ENCODE data around the gene GET4.
"Not testable (repeated sequence)": the region's sequence is repeated elsewhere in the genome, so short reads cannot be mapped to it uniquely, and the experiment has no call there.

Gene GET4

DNA sequence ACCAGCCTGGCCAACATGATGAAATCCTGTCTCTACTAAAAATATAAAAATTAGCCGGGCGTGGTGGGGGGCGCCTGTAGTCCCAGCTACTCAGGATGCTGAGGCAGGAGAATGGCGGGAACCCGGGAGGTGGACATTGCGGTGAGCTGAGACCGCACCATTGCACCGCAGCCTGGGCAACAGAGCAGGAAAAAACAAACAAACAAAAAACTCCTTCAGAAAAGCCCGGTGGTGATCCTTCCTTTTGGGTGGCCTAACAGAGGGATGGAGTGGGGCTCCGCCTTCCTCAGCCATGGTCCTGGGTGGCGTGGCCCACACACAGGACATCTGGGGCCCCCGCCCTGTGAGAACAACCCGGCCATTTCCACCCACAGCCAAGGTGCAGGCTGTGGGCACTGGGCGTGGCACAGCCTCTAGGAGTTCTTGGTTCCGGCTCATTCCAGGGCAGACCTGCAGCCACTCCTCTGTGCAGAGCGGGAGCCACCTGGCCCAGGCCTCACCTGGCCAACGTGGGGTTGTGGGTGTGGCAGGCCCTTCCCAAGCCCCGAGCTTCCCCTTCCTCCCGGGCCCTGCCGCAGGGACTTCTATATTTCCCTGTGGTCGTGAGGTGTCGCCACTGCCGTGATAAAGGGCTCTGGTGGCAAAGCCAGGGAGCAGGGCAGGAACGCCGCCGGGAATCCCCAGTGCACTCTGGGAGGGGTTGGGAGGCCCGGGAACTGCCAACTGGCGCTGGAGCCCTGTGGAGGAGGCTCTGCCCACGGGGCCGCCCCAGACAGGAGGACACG is 37.6 kb downstream of the GET4 start:
- H3K4me3 ChIP-seq (ENCODE audit: low read depth, low read length): no peak overlapping the region

DNA sequence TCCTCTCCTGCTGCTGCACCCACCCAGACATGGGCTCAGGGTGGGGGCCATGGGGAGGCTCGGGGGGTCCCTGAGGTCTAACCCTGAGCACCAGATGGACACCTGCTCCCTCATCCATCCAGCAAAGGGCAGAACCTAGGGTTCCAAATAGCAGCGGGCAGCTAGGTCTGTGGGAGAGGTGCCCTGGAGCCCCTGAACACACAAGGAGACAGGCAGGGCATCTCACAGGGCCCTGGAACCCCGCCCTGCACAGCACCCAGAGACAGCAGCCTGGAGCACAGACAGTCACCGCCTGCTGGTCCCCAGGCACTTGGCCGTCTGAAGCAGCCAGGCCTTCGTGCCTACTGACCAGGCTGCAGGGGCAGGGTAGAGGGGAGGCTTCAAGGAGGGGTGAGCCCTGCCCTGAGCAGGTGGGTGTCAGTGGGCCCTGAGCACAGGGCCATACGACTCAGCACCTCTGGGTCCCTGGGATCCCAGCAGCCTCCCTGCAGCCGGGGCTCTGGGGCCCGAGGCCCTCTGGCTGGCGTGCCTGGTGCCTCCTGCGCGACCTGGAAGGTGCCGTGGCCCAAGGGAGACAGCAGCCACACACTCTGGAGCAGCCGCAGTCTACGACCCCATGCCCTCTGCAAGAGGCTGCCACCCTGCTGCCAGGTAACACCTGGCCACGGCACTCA is 38.3 kb downstream of the GET4 start:
- H3K4me3 ChIP-seq (ENCODE audit: low read depth, low read length): no peak overlapping the region

DNA sequence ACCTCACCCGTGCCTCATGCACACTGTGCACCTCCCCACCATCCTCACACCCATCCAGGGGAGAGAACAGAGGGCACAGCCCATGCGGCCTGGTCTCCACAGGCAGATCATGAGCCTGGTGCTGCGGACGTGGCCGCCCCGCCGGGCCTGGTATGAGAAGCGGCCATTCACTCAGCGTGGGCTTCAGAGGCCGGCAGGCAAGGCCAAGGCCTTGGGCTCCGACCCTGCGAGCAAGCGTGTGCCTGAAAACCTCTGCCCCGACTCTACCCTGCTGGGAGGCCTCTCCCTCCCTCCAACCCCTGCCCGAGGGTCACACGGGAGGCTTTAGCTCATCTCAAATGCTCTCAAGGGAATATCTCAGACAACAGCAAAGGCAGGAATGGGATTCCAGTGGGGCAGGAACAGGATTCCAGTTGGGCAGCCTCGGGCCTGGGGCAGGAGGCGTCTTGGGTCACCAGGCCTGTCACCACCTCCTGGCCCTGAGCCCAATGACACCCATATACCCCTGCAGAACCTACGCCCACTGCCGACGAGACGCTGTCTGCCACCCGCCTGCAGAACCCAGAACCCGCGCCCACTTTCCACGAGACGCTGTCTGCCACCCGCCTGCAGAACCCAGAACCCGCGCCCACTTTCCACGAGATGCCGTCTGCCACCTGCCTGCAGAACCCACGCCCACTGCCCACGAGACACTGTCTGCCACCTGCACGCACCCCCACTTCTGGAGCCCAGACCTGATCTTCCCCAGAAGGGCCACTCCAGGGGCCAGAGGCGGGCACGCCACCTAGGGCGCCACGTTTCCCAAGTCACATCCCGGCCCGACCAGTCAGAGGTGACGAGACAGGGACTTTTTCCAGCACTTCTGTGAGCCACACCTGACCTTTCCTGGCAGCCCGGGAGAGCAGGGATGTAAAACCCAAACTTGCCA is 39.2 kb downstream of the GET4 start:
- H3K4me3 ChIP-seq (ENCODE audit: low read depth, low read length): no peak overlapping the region

DNA sequence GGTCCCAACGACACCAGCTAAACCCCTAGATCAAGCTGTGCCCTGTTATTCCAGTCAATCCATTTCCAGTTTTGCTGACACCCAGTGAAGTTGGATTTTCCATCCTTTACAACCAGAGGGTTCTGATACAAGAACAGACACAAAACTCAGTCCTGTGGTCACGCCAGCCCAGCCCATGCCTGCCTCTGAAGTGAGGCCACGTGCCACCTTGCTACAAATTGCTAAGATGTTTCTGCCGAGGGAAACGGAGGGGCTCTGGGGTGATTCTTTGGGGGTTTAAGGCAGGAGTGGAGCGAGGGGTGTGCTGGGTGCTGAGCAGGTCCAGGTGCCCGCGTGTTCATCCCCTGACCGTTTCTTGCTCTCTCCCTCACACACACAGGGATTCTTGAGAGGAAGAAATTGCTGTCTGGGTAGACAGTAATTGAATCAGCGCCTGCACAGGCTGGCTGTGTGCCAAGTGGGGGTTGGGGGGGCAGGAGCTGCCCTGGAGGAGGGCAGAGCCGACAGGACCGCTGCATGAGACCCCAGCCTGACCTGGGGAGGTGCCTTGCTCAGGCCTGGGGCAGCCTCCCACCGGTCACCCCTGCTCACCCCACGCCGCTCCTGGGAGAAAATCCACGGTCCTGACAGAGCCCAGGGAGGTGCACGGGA is 40.1 kb downstream of the GET4 start:
- H3K4me3 ChIP-seq (ENCODE audit: low read depth, low read length): no peak overlapping the region

DNA sequence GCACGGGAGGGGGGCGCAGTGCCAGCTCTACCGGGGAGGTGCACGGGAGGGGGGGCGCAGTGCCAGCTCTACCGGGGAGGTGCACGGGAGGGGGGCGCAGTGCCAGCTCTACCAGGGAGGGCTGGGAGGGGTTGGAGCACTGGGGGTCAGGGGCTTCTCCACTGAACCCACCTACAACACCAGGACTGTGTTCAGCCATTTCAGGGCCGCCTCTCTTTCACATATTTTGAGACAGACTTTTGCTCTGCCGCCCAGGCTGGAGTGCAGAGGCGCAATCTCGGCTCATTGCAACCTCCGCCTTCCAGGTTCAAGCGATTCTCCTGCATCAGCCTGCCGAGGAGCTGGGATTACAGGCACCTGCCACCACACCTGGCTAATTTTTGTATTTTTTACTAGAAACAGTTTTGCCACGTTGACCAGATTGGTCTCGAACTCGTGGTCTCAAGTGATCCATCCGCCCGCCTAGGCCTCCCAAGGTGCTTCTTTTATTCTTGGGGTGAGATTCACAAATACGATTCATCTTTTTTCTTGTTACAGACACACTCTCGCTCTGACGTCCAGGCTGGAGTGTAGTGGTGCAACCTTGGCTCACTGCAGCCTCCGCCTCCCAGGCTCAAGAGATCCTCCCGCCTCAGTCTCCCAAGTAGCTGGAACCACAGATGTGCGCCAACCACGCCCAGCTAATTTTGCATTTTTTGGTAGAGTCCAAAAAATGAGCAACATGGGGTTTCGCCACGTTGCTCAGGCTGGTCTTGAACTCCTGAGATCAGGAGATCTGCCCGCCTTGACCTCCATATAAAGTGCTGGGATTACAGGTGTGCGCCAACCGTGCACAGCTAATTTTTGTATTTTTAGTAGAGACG is 41.1 kb downstream of the GET4 start:
- no peak overlapping the region for H3K4me3 ChIP-seq (ENCODE audit: low read depth, low read length)

DNA sequence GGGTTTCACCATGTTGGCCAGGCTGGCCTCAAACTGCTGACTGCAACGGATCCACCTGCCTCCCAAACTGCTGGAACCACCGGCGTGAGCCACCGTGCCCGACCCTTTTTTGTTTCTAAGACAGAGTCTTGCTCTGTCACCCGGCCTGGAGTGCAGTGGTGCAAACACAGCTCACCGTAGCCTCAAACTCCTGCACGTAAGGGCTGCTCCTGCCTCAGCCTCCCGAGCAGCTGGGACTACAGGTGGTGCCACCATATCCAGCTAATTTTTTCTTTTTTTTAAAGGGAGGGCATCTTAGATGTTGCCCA is 41.7 kb downstream of the GET4 start:
- H3K4me3 ChIP-seq (ENCODE audit: low read depth, low read length): no peak overlapping the region

DNA sequence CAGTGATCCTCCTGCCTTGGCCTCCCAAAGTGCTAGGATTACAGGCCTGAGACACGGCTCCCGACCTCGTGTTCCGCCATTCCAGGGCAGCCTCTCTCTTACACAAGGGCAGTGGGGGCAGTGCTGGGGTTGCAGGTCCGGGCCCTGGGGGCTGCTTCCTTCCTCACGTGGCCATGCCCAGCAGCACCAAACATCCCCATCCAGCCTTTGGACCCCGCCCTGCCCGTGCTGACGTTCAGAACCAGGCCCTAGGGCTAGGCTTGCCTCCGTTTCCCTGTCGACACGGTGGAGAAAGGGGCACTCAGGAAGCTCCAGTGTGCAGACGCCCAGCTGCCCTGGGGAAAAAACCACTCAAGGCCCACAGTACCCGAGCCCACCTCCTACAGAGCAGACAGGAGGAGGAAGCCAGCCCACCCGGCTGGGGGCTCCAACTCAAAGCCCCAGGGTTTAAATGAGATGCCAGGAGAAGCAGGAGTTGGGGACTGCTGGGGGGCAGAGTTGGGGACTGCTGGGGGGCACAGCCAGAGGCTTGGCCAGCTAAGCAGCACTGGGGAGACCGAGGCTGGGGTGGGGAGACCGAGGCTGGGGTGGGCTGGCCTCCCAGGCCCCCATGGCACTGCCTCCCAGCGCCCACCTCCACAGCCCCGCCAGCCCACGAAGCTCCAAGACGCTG is 42.2 kb downstream of the GET4 start:
- no peak overlapping the region for H3K4me3 ChIP-seq (ENCODE audit: low read depth, low read length)

DNA sequence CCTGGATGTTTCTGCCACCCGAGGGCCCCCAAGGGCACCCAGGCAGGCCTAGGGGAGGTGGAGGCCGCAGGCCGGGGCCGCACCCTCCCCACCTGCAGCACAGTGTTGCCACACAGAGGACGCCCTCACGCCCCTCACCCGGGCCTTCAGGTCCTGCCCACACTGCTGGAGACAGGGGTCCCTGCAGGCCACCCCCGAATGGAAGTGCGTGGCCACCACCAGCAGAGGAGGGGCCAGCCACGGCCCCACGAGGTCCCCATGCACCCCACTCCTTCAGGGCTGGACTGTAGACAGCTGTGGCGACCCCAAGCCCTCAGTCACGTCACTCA is 42.7 kb downstream of the GET4 start:
- H3K4me3 ChIP-seq (ENCODE audit: low read depth, low read length): no peak overlapping the region

DNA sequence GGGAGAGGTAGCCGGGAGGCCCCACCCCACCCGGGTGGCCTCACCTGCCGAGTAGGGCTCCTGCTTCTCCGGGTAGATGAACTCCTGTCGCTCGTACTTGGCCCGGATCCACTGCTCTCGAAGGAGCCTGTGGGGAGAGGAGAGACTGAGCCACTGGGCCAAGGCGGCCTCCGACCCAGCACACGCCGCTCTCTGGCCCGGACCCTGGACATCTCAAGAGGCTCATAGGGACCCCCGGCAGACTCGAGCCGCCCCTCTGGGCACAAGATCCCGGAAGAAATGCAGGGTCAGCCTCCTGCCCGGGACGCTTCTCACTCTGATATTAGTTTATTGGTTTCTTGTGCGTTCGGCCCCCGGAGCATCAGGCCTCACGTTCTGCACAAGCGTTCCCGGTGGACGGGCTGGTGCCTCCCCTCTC is 43.6 kb downstream of the GET4 start:
- H3K4me3 ChIP-seq (ENCODE audit: low read depth, low read length): no peak overlapping the region

DNA sequence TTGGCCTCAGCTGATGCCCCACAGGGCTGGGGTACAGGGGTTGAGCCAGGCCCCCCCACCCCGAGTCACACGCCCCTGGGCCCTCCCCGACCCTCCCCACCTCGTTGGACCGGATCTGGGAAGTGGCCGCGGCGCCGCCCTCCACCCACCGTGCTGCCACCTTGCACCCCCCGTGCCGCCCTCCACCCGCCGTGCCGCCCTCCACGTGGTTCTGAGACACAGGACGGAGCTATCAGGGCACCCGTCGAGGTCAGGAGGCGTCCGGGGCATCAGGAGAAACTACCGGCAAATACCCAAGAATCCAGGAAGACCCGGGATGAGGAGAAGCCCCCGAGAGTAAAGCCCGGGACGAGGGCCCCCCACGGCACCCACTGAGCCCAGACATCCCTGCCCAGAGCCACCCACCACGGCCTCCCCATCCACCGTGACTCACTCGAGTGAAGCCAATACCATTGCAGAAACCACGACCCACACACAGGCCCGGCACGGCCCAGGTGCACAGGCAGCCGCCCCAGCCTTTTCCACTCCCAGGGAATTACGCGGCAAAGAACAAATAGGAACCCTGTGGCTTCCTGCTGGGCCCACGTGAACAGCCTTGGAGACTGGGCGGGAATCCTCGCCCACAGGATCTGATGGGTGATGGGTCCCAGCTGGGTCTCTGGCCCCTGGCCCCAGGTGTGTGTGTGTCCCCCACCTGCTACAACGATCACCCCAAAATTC is 44.2 kb downstream of the GET4 start:
- H3K4me3 ChIP-seq (ENCODE audit: low read depth, low read length): no peak overlapping the region

DNA sequence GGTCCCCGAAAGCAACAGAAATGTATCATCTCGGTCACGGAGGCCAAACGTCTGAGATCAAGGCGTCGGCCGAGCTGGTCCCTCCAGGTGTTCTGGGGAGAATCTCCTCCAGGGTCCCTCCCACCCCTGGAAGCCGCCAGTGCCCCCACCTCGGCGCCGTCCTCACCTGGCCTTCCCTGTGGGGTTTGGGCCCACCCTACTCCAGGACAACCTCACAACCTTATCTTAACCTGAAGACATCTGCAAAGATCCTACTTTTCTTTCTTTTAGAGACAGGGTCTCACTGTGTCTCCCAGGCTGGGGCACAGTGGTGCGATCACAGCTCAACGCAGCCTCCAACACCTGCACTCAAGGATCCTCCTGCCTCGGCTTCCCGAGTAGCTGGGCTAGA is 44.7 kb downstream of the GET4 start:
- no peak overlapping the region for H3K4me3 ChIP-seq (ENCODE audit: low read depth, low read length)

DNA sequence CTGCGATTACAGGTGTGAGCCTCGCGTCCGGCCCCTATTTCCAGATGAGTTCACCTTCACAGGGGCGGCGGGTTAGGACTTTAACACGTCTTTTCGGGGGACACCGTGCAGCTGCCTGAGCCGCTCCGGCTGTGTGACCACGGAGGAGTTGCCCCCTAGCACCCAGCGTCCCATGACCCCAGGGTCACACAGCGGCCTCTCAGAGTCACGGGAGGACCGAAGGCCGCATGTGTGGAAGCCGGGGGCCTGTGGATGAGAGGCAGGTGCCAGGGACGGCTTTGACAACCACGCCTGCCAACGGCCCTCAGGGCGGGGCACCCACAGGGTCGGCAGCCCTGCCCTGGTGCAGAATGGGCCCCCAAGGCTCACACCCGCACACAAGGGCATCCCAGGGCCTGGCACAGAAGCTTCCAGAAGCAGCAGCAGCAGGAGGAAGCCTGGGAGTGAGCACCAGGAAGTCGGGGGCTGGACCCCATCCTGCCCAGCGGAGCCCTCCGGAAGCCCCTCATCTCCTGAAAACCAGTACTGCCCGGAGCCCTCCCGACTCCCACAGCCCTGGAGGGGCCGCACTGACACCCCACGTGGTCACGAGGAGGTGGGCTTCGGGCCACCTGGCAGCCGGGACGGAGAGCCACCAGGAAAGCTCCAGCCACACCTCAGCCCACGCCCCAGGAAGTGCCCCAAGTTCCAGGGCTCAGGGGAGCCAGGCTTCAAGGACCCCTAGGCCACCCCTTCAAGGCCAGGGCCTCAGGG is 45.4 kb downstream of the GET4 start:
- H3K4me3 ChIP-seq (ENCODE audit: low read depth, low read length): no peak overlapping the region

DNA sequence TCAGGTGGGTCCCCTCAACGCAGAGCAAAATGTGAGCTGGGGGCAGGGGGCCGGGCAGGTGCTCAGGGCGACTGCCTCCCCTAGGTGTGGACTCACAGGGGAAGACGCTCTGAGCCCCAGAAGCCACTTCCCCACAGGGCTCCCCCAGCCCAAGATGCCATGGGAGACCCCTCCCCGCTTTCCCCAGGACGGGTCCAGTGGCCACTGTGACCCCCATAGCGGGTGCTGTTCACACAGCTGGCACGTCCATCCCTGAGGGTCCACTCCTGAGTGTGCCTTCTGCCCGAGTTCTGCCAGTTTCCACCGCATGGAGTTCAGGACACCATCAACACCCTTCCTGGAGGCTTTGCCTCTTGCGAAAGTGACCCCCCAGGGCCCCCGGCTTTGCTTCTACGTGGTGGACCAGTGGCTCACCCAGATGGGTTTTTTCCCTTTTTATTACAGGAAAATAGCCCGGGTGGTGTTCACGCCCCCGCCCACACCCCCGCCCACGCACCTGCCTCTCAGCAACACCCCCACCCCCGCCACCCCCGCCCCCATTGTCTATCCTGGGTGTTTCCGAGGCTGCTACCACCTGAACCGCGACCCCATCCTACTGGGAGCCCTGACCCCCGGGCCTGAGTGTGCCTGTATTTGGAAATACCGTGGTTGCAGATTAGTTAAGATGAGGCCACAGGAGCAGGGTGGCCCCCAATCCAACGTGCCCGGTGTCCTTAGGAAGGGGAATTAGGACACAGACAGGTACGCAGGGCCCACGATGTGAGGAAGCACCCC is 46.2 kb downstream of the GET4 start:
- no peak overlapping the region for H3K4me3 ChIP-seq (ENCODE audit: low read depth, low read length)

DNA sequence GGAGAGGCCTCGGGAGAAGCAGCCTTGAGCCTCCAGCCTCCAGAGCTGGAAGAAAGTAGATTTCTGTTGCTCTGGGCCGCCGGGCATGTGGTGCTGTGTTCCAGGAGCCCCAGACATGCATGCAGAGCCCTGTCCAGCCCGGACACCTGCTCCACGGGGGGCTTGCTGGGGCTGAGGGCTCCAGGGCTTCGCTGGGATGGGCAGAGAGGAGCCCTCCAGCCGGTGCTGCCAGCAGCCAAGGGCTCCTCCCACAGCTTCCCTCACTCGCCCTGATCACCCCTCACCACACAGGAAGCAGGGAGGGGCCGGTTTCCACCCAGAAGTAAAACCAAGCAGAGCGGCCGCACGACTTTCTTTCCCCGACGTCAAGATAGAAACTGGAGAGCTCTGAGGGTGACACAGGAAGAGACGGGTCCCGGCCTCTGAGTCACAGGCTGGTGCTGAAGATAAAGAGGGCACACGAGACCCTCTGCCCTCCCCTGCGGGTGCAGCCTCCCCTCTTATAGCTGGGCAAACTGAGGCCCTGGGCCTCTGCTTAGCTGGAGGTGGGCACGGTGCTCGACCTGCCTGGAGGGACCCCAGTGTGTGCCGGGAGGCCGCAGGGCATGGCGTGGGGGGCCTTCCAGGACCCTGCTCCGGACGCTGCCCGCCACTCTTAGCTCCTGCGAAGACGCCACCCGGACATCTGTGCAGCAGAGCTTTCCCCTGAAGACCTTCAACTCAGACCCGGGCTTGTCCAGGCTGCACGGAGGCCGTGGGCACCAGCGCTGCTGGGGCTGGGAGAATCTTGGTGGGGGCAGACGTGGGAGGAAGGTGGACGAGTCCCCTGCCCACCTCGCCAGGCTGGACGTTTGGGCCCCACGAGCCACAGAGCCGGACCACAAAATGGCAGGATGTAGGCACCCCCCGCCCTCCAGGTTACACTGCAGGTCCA is 47.0 kb downstream of the GET4 start:
- no peak overlapping the region for H3K4me3 ChIP-seq (ENCODE audit: low read depth, low read length)

DNA sequence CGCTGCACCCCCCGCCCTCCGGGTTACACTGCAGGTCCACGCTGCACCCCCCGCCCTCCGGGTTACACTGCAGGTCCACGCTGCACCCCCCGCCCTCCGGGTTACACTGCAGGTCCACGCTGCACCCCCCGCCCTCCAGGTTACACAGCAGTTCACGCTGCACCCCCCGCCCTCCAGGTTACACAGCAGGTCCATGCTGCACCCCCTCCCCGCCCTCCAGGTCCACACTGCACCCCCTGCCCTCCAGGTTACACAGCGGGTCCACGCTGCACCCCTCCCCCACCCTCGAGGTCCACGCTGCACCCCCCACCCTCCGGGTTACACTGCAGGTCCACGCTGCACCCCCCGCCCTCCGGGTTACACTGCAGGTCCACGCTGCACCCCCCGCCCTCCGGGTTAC is 47.7 kb downstream of the GET4 start:
- H3K4me3 ChIP-seq (ENCODE audit: low read depth, low read length): not testable (repeated sequence)

DNA sequence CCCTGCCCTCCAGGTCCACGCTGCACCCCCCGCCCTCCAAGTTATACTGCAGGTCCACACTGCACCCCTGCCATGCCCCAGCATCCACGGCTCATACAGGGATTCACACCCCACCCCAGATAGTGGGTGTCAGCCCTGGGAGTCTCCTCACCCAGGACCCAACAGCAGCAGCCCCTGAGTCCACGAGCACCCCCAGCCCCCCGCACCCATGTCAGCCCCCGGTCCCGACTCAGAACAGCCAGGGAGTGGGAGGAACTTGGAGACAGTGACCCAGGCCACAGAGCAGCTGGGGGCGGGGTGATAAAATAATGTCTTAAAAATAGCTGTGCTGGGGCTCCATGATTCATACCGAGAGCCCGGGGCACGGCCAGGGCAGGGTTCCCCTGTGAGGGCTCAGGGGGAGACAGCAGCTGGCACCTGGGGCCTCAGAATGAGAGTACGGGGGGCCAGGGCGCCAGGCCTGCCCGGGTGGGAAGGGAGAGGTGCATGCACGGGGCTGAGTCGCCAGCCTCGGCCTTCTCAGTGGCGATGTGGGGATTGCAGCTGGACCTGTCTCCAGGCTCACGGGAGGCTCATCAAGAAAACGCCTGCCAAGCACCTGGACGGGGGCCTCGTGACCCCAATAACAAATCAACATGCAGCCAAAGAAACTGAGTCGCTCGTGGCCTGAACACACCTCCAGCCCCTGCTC is 48.3 kb downstream of the GET4 start:
- H3K4me3 ChIP-seq (ENCODE audit: low read depth, low read length): no peak overlapping the region

Data from iPS-11a (cell line).